Prostate gland (tissue), 2 donors: ENCODE measurements around the gene RUNX2.

Experiments used
- POLR2A ChIP-seq: fragments of 450-650 bp; IDR thresholded peaks from one replicate; pipeline ENCODE4 v1.6.1; 2016; ENCODE audit warnings: antibody characterized with exemption, mild to moderate bottlenecking
- POLR2AphosphoS5 ChIP-seq: sonication (generic); formaldehyde crosslinking; IDR thresholded peaks from one replicate; pipeline ENCODE4 v1.6.1; 2017; ENCODE audit warnings: antibody characterized with exemption
- TF ChIP-seq, protein P1 (sequence below), 4 experiments: fragments of 200-600 bp in 2 of 4; fragments of 450-650 bp in 2 of 4; sonication (generic) in 2 of 4; IDR thresholded peaks; 1 replicate in 3 of 4; 2 replicates in 1 of 4; pipeline ENCODE4 v1.5.1; 2016 to 2019; ENCODE audit warnings: antibody characterized with exemption in 4 of 4, mild to moderate bottlenecking in 2 of 4, moderate library complexity in 2 of 4

DNA sequence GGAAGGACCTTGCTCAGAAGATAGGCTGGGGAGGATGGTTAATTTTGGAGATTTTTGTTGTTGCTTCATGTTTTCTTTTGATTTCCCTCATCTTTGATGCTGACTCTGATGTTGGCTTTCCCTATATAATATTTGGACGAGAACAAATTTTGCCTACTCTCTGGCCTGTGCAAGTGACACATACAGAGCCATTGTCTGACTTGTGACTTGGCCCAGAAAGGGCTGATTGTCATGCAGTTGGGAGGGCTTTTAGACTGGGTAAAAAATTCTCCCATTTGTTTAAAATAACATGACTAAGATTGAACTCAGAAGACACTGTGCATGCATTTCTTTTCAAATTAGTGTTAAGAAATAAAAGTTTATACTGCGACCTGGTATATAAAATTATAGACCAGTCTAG is 148.2 kb downstream of the RUNX2 start:
- TF ChIP-seq POLR2AphosphoS5 (no peak), POLR2A (no peak)
- TF ChIP-seq, protein P1, sequence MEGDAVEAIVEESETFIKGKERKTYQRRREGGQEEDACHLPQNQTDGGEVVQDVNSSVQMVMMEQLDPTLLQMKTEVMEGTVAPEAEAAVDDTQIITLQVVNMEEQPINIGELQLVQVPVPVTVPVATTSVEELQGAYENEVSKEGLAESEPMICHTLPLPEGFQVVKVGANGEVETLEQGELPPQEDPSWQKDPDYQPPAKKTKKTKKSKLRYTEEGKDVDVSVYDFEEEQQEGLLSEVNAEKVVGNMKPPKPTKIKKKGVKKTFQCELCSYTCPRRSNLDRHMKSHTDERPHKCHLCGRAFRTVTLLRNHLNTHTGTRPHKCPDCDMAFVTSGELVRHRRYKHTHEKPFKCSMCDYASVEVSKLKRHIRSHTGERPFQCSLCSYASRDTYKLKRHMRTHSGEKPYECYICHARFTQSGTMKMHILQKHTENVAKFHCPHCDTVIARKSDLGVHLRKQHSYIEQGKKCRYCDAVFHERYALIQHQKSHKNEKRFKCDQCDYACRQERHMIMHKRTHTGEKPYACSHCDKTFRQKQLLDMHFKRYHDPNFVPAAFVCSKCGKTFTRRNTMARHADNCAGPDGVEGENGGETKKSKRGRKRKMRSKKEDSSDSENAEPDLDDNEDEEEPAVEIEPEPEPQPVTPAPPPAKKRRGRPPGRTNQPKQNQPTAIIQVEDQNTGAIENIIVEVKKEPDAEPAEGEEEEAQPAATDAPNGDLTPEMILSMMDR (IDR thresholded peaks at IDR 0.05), result no peak
